H1 (cell line): ENCODE measurements around the gene PDE4D. TPM values are rescaled to one million over a fixed set of nuclear protein-coding genes. Genes with fewer than 3 reads are reported as not detected.

ENCODE experiments used
- CTCF ChIA-PET: fragments of 300-600 bp; sonication (Branson Sonifier 250); formaldehyde crosslinking; loops from one replicate; lab custom pipeline; 2021; ENCODE audit not compliant: partially characterized antibody; lab: Charles Lee
- POLR2A ChIA-PET: fragments of 300-600 bp; sonication (Branson Sonifier 250); formaldehyde crosslinking; loops from one replicate; lab custom pipeline; 2021; ENCODE audit warnings: inconsistent platforms; ENCODE audit not compliant: partially characterized antibody; lab: Charles Lee
- DNase-seq, 2 experiments: peaks; one replicate each; pipeline versions ENCODE4 v3.0.0 to v3.0.0-alpha.2; 2010 to 2022; ENCODE audit warnings: low spot score in 2 of 2, low read depth in 1 of 2, mixed read lengths in 1 of 2
- FAIRE-seq: peaks from 2 replicates; lab custom pipeline; 2011; peaks lifted over from hg19 to GRCh38; lab: Jason Lieb, UNC
- H2AFZ ChIP-seq: 2 replicates; pipeline ENCODE4 v1.8.1; 2012; ENCODE audit warnings: low read length, inconsistent platforms
- H2AK5ac ChIP-seq: 2 replicates; pipeline ENCODE4 v1.6.1; 2013; ENCODE audit warnings: low read depth, low read length
- H2BK120ac ChIP-seq: replicated peaks from 2 replicates; pipeline ENCODE3; 2013; ENCODE audit warnings: low read depth, low read length, inconsistent platforms
- H2BK12ac ChIP-seq: 2 replicates; pipeline ENCODE4 v1.6.1; 2013; ENCODE audit warnings: low read depth, low read length
- H2BK15ac ChIP-seq: 2 replicates; pipeline ENCODE4 v1.6.1; 2013; ENCODE audit warnings: low read length
- H2BK20ac ChIP-seq: 2 replicates; pipeline ENCODE4 v1.6.1; 2013; ENCODE audit warnings: low read length
- H2BK5ac ChIP-seq: 2 replicates; pipeline ENCODE4 v1.6.1; 2013; ENCODE audit warnings: low read depth, low read length
- H3K14ac ChIP-seq: 2 replicates; pipeline ENCODE4 v1.6.1; 2013; ENCODE audit warnings: inconsistent platforms; ENCODE audit not compliant: insufficient read length
- H3K18ac ChIP-seq: 2 replicates; pipeline ENCODE4 v1.6.1; 2013; ENCODE audit warnings: low read length; ENCODE audit errors: extremely low read depth
- H3K23ac ChIP-seq: 2 replicates; pipeline ENCODE4 v1.6.1; 2013; ENCODE audit warnings: inconsistent platforms; ENCODE audit not compliant: insufficient read length
- H3K23me2 ChIP-seq: 2 replicates; pipeline ENCODE4 v1.6.1; 2013; ENCODE audit warnings: low read depth, low read length
- H3K27ac ChIP-seq: 2 replicates; pipeline ENCODE4 v1.6.1; 2011; ENCODE audit warnings: low read depth, low read length, inconsistent platforms
- H3K27me3 ChIP-seq, 4 experiments: replicated peaks in 1 of 4; 1 replicate in 1 of 4; 2 replicates in 3 of 4; pipeline versions ENCODE4 v1.6.1 to v1.8.1; 2011 to 2013; ENCODE audit warnings: low read length in 3 of 4, mild to moderate bottlenecking in 3 of 4, inconsistent platforms in 2 of 4, mixed read lengths in 2 of 4, moderate library complexity in 1 of 4; ENCODE audit not compliant: control insufficient read depth in 3 of 4, insufficient read depth in 3 of 4; ENCODE audit errors: extremely low read depth in 1 of 4
- H3K36me3 ChIP-seq, 4 experiments: 2 replicates each; pipeline versions ENCODE4 v1.6.1 to v1.8.1; 2011 to 2013; ENCODE audit warnings: mild to moderate bottlenecking in 4 of 4, low read length in 3 of 4, moderate library complexity in 2 of 4, control low read depth in 1 of 4, inconsistent platforms in 1 of 4; ENCODE audit not compliant: insufficient read depth in 4 of 4, control insufficient read depth in 2 of 4
- H3K4ac ChIP-seq: replicated peaks from 2 replicates; pipeline ENCODE3; 2013; ENCODE audit warnings: low read length, low read depth, mixed read lengths, inconsistent platforms; ENCODE audit not compliant: insufficient read length
- H3K4me1 ChIP-seq, 4 experiments: replicated peaks in 1 of 4; 1 replicate in 1 of 4; 2 replicates in 3 of 4; pipeline versions ENCODE4 v1.6.1 to v1.8.1; 2011 to 2013; ENCODE audit warnings: low read length in 3 of 4, inconsistent platforms in 2 of 4, mixed read lengths in 1 of 4; ENCODE audit not compliant: insufficient read depth in 4 of 4, control insufficient read depth in 3 of 4
- H3K4me2 ChIP-seq, 2 experiments: 2 replicates each; pipeline versions ENCODE4 v1.6.1 to v1.8.1; 2011 to 2013; ENCODE audit warnings: low read depth in 2 of 2, low read length in 2 of 2, control low read depth in 1 of 2, inconsistent platforms in 1 of 2, mild to moderate bottlenecking in 1 of 2; ENCODE audit not compliant: insufficient read depth in 1 of 2
- H3K4me3 ChIP-seq, 4 experiments: fragments of 200-600, 300-600 bp in 1 of 4; sonication (generic), shearing (Covaris generic), sonication (Bioruptor Twin) in 1 of 4; 2 replicates each; pipeline versions ENCODE4 v1.5.1 to v1.8.1; 2011 to 2016; ENCODE audit warnings: low read length in 4 of 4, low read depth in 3 of 4, control low read depth in 2 of 4, inconsistent platforms in 2 of 4, mild to moderate bottlenecking in 2 of 4, mixed read lengths in 1 of 4, moderate library complexity in 1 of 4; ENCODE audit not compliant: insufficient read depth in 2 of 4; ENCODE audit errors: extremely low read depth in 1 of 4
- H3K56ac ChIP-seq: replicated peaks from 2 replicates; pipeline ENCODE3; 2013; ENCODE audit warnings: low read depth, mild to moderate bottlenecking, mixed read lengths, low read length, inconsistent platforms; ENCODE audit not compliant: insufficient read length
- H3K79me1 ChIP-seq: 2 replicates; pipeline ENCODE4 v1.6.1; 2013; ENCODE audit warnings: low read depth, low read length, control low read depth
- H3K79me2 ChIP-seq, 2 experiments: 2 replicates each; pipeline versions ENCODE4 v1.6.1 to v1.8.1; 2012 to 2013; ENCODE audit warnings: low read length in 2 of 2, mild to moderate bottlenecking in 2 of 2, inconsistent platforms in 1 of 2; ENCODE audit not compliant: insufficient read depth in 2 of 2, control insufficient read depth in 1 of 2
- H3K9ac ChIP-seq, 4 experiments: replicated peaks in 1 of 4; 1 replicate in 1 of 4; 2 replicates in 3 of 4; pipeline versions ENCODE4 v1.6.1 to v1.8.1; 2011 to 2013; ENCODE audit warnings: low read depth in 3 of 4, low read length in 3 of 4, control low read depth in 2 of 4, mild to moderate bottlenecking in 2 of 4, moderate library complexity in 2 of 4, inconsistent platforms in 1 of 4; ENCODE audit errors: extremely low read depth in 1 of 4
- H3K9me3 ChIP-seq, 2 experiments: 2 replicates each; pipeline versions ENCODE4 v1.6.1 to v1.8.1; 2012 to 2013; ENCODE audit warnings: mild to moderate bottlenecking in 2 of 2, moderate library complexity in 2 of 2, control low read depth in 1 of 2, inconsistent platforms in 1 of 2, low read depth in 1 of 2, low read length in 1 of 2, mixed read lengths in 1 of 2; ENCODE audit not compliant: insufficient read depth in 2 of 2
- H4K20me1 ChIP-seq, 2 experiments: replicated peaks in 1 of 2; 2 replicates each; pipeline versions ENCODE3 to v1.8.1; 2011 to 2013; ENCODE audit warnings: inconsistent platforms in 2 of 2, low read length in 2 of 2, mild to moderate bottlenecking in 1 of 2; ENCODE audit not compliant: insufficient read depth in 2 of 2, control insufficient read depth in 1 of 2
- H4K5ac ChIP-seq: 2 replicates; pipeline ENCODE4 v1.6.1; 2013; ENCODE audit warnings: low read length, low read depth, mixed read lengths, inconsistent platforms; ENCODE audit not compliant: insufficient read length
- H4K8ac ChIP-seq: 2 replicates; pipeline ENCODE4 v1.8.0; 2013; ENCODE audit warnings: mild to moderate bottlenecking, moderate library complexity, low read length, inconsistent platforms; ENCODE audit not compliant: insufficient read depth; ENCODE audit errors: extremely low read depth
- H4K91ac ChIP-seq: replicated peaks from 2 replicates; pipeline ENCODE3; 2013; ENCODE audit warnings: low read length, mixed read lengths, inconsistent platforms; ENCODE audit not compliant: insufficient read length
- BCL11A ChIP-seq, 2 experiments: IDR thresholded peaks; one replicate each; pipeline ENCODE4 v1.6.1; 2011; ENCODE audit warnings: low read depth in 2 of 2, low read length in 2 of 2, mild to moderate bottlenecking in 2 of 2
- CHD1 ChIP-seq: IDR thresholded peaks from 2 replicates; pipeline ENCODE4 v1.6.1; 2012; ENCODE audit warnings: low read depth, low read length, improper control_type of control experiment
- EGR1 ChIP-seq: IDR thresholded peaks from 2 replicates; pipeline ENCODE4 v1.6.1; 2011; ENCODE audit warnings: low read depth, low read length, borderline replicate concordance
- FOSL1 ChIP-seq: IDR thresholded peaks from 2 replicates; pipeline ENCODE4 v1.6.1; 2011; ENCODE audit warnings: mild to moderate bottlenecking, low read depth, low read length, moderate library complexity; ENCODE audit not compliant: insufficient read depth
- JUND ChIP-seq: IDR thresholded peaks from 2 replicates; pipeline ENCODE4 v1.6.1; 2011; ENCODE audit warnings: mild to moderate bottlenecking, improper control_type of control experiment, low read length
- WGBS, 2 experiments: shearing (Covaris generic) in 1 of 2; methylation state at CpG; one replicate each; pipeline versions ENCODE4 v1.1.6 to v1.1.7; 2013 to 2015; ENCODE audit warnings: low lambda C conversion rate in 2 of 2, mixed read lengths in 2 of 2, inconsistent platforms in 1 of 2, low coverage in 1 of 2, missing lambda C conversion rate in 1 of 2; ENCODE audit not compliant: insufficient replicate concordance in 2 of 2, insufficient coverage in 1 of 2, insufficient read length in 1 of 2; ENCODE audit errors: extremely low coverage in 1 of 2, missing lambda C conversion rate in 1 of 2; 5-methylcytosine and 5-hydroxymethylcytosine counted together
- polyA plus RNA-seq, 7 experiments: library from polyadenylated mRNA; depleted of rRNA in 3 of 7; stranded (reverse) in 5 of 7; unstranded in 2 of 7; fragments of >200 nt in 5 of 7; fragments of 200-250 nt in 2 of 7; gene quantifications; 1 replicate in 5 of 7; 2 replicates in 1 of 7; 4 replicates in 1 of 7; pipeline versions ENCODE4 v1.2.1 to v1.2.3, GENCODE V29; 2011 to 2013; ENCODE audit warnings: missing spikeins in 2 of 7, mixed read lengths in 2 of 7
- total RNA-seq: library from RNA; stranded (reverse); fragmentation: NEBNext Ultra II Directional; extraction: Animal tissue kit (Norgen Biotek cat#: 25700); gene quantifications from 2 replicates; pipeline ENCODE4 v1.2.1, GENCODE V29; 2021
- TF ChIP-seq, protein P1 (sequence below): IDR thresholded peaks from 2 replicates; pipeline ENCODE4 v1.6.1; 2011; ENCODE audit warnings: low read depth, mild to moderate bottlenecking, low read length; ENCODE audit not compliant: insufficient read depth

PDE4D gene
- total and polyA plus RNA-seq, 2 of the 8 experiments (the other 6 are each of a cell fraction or from before 2014, with no cell fraction given) = 2.3 to 3.7 TPM

DNA sequence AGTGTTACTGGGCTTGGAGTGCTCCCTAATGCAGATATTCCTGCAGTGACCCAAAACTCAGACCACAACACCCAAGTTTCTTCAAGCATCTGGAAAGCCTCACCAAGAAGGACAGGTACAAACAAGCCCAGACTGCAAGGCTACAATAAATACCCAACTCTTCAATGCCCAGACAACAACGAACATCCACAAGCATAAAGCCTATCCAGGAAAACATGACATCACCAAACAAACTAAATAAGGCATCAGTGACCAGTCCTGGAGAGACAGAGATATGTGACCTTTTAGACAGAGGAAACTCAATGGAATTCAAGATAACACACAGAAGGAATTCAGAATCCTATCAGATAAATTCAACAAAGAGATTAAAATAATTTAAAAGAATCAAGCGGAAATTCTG, 605.6 kb downstream of the PDE4D start:
- DNase-seq (no peak), FAIRE-seq (no peak)
- H2AK5ac ChIP-seq = no peak overlapping the region
- POLR2A ChIA-PET = no interaction called here
- H4K8ac ChIP-seq = no peak overlapping the region
- no peaks in the 10 kb centered on the region for H3K79me1 ChIP-seq
- H3K23me2 ChIP-seq = no peaks in the 10 kb centered on the region
- H4K91ac ChIP-seq = no peak overlapping the region
- no peak overlapping the region for H3K14ac ChIP-seq
- 89% methylated on average over 2 of the region's 2 CpGs; no CpG with 5 or more reads in 1 of the 2 experiments for WGBS, 2 experiments
- H2BK20ac ChIP-seq = no peak overlapping the region
- no peaks in the 10 kb centered on the region for H3K27me3 ChIP-seq
- H3K4me1 ChIP-seq = no peaks in the 10 kb centered on the region
- no peak overlapping the region for H2BK12ac ChIP-seq
- H3K4me2 ChIP-seq = no peak overlapping the region
- H2AFZ ChIP-seq = no peak overlapping the region
- H2BK5ac ChIP-seq = no peak overlapping the region
- H2BK15ac ChIP-seq = no peak overlapping the region
- H3K4ac ChIP-seq = no peak overlapping the region
- H3K27ac ChIP-seq = no peak overlapping the region
- no peak overlapping the region for H2BK120ac ChIP-seq
- H3K4me3 ChIP-seq = no peak overlapping the region
- no peak overlapping the region for H3K56ac ChIP-seq
- TF ChIP-seq CHD1 = no peak
- TF ChIP-seq, protein P1, sequence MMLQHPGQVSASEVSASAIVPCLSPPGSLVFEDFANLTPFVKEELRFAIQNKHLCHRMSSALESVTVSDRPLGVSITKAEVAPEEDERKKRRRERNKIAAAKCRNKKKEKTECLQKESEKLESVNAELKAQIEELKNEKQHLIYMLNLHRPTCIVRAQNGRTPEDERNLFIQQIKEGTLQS = no peak
- TF ChIP-seq JUND = no peak
- TF ChIP-seq BCL11A (IDR thresholded peaks at IDR 0.05; ENCODE audit: low read depth in 2 of 2, low read length in 2 of 2) = no peak
- TF ChIP-seq EGR1 = no peak
- TF ChIP-seq FOSL1 = no peak
- H4K5ac ChIP-seq = no peak overlapping the region
- no peak overlapping the region for H3K18ac ChIP-seq
- H3K36me3 ChIP-seq = no peaks in the 10 kb centered on the region
- no peaks in the 10 kb centered on the region for H3K9me3 ChIP-seq
- H3K9ac ChIP-seq = no peak overlapping the region
- H3K79me2 ChIP-seq = no peaks in the 10 kb centered on the region
- CTCF ChIA-PET = interaction anchor here (0.6 kb wide), 1 partner anchor 12 kb away, joined by 3 read pairs; no protein-coding TSS in a partner anchor
- H4K20me1 ChIP-seq = no peaks in the 10 kb centered on the region
- H3K23ac ChIP-seq = no peak overlapping the region
